Esophagus squamous epithelium (tissue), 5 donors: Measurements from ENCODE around the gene COL23A1. TPM values are rescaled to one million over a fixed set of nuclear protein-coding genes. Genes with fewer than 3 reads are reported as not detected.

Experiments used
- DNase-seq: peaks from one replicate; lab custom pipeline; 2025; lab: John Stamatoyannopoulos, UW
- H3K27ac ChIP-seq, 4 donors: fragments of 200-600 bp; sonication (generic); one replicate each; pipeline ENCODE4 v1.5.1; 2016 to 2019; ENCODE audit warnings: mild to moderate bottlenecking in 1 of 4
- H3K27me3 ChIP-seq, 4 donors: fragments of 200-600 bp; sonication (generic); 1 replicate in 3 of 4; 2 replicates in 1 of 4; pipeline versions ENCODE4 v1.5.1 to v1.6.0; 2017 to 2021; ENCODE audit warnings: antibody characterized with exemption in 1 of 4
- H3K36me3 ChIP-seq, 3 donors: fragments of 200-600 bp; sonication (generic); one replicate each; pipeline ENCODE4 v1.5.1; 2016 to 2019
- H3K4me1 ChIP-seq, 3 donors: fragments of 200-600 bp; sonication (generic); one replicate each; pipeline ENCODE4 v1.5.1; 2017 to 2019
- H3K4me3 ChIP-seq, 4 donors: fragments of 200-600 bp; sonication (generic); 1 replicate in 3 of 4; 2 replicates in 1 of 4; pipeline ENCODE4 v1.5.1; 2016 to 2019; ENCODE audit warnings: mild to moderate bottlenecking in 2 of 4, moderate library complexity in 1 of 4
- H3K9me3 ChIP-seq, 3 donors: fragments of 200-600 bp; sonication (generic); one replicate each; pipeline ENCODE4 v1.5.1; 2016 to 2019
- CTCF ChIP-seq, 6 experiments: fragments of 450-650 bp in 4 of 6; fragments of 200-600 bp in 2 of 6; sonication (generic) in 2 of 6; IDR thresholded peaks; one replicate each; pipeline ENCODE4 v1.5.1; 2016 to 2019; ENCODE audit warnings: antibody characterized with exemption in 6 of 6, mild to moderate bottlenecking in 4 of 6, moderate library complexity in 4 of 6
- POLR2A ChIP-seq, 4 donors: fragments of 450-650 bp; IDR thresholded peaks; one replicate each; pipeline ENCODE4 v1.6.1; 2017; ENCODE audit warnings: antibody characterized with exemption in 4 of 4, mild to moderate bottlenecking in 4 of 4, moderate library complexity in 3 of 4
- WGBS, 2 donors: methylation state at CpG; one replicate each; pipeline ENCODE4 v1.1.5; 2018; 5-methylcytosine and 5-hydroxymethylcytosine counted together
- intact Hi-C: fragments of 100-400 bp; cut with DNase I; formaldehyde crosslinking; loops from one replicate; pipeline ENCODE4 v1.15.0; 2022
- total RNA-seq, 4 donors: library from RNA; depleted of rRNA; stranded (reverse); fragments of >200 nt; gene quantifications; one replicate each; pipeline ENCODE4 v1.1.0, GENCODE V29; 2016
- donor health status: DM: yes; HTN: yes; CAD: no.

The COL23A1 gene
- total RNA-seq, 4 donors from 2014 or later: 0.41 to 1.5 (median 0.44) TPM; not detected in 1

DNA sequence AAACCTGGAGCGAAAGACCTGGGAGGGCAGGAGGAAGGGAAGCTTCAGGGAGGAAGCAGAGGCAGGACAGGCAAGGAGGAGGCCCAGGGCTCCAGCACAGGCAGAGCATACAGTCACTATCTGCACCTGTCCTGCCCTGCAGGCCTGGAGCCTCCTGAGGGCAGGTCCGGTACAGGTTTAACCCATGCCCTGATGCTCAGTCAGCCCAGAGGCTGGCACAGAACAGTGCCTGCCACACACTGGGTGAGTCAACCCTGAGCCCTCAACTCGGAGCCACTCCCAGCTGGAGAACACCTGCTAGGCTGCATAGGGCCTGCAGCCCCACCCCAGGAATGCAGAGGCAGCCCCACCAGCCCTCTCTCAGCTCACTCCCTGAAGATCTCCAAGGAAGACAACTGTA lies 196.1 kb downstream of the COL23A1 start:
- Histone ChIP-seq H3K4me1 (peaks cover 0 to 4% (median 0%) of the 10 kb centered on the region in 3 donors), H3K36me3 (no peaks in the 10 kb centered on the region), H3K27ac (no peak overlapping the region), H3K27me3 (peaks cover 0 to 9% (median 0%) of the 10 kb centered on the region in 4 donors), H3K4me3 (no peak overlapping the region), H3K9me3 (no peaks in the 10 kb centered on the region)
- WGBS, 2 donors: 68 to 100% methylated on average over 1 to 3 of the region's 3 CpGs
- intact Hi-C loops: no loop called here
- TF ChIP-seq CTCF (IDR thresholded peaks at IDR 0.05) (no peak), POLR2A (IDR thresholded peaks at IDR 0.05) (no peak)
- DNase-seq: no peak

DNA sequence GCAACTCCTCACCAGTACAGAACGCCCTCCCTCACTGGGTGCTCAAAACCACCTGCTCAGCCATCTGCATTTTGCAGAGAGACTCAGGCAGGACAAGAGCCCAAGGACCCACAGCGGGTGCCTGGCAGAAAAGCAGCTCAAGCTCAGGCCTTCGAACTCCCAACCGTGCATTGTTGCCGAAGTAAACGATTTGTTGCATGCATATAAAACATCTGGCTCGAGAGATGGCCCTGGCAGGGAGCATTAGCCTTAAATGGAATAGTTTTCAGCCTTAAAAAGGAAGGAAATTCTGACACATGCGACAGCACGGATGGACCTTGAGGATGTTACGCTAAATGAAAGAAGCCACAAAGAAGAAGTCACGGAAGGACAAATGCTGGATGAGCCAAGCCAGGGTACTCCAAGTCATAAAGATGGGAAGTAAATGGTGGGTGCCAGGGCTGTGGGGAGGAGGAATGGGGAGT lies 197.2 kb downstream of the COL23A1 start:
- no peak for DNase-seq
- Histone ChIP-seq H3K4me3 (no peak overlapping the region), H3K4me1 (peaks cover 0 to 4% (median 0%) of the 10 kb centered on the region in 3 donors), H3K27ac (peak overlapping the region in 1 of 4 donors; percentile 23), H3K27me3 (peaks cover 0 to 12% (median 0%) of the 10 kb centered on the region in 4 donors), H3K36me3 (no peaks in the 10 kb centered on the region), H3K9me3 (no peaks in the 10 kb centered on the region)
- TF ChIP-seq CTCF (IDR thresholded peaks at IDR 0.05) (no peak), POLR2A (IDR thresholded peaks at IDR 0.05) (no peak)
- intact Hi-C loops: no loop called here
- WGBS, 2 donors: 57 to 68% methylated on average over 10 to 11 of the region's 11 CpGs

- H3K4me1 ChIP-seq: peaks cover 0 to 4% (median 0%) of the 10 kb centered on the region in 3 donors
- DNase-seq: no peak
- H3K4me3 ChIP-seq: no peak overlapping the region
- H3K27me3 ChIP-seq: peaks cover 0 to 6% (median 0%) of the 10 kb centered on the region in 4 donors
- H3K9me3 ChIP-seq: no peaks in the 10 kb centered on the region
- WGBS, 2 donors: 76 to 79% methylated on average over 7 of the region's 7 CpGs
- no peaks in the 10 kb centered on the region for H3K36me3 ChIP-seq
- intact Hi-C loops: no loop called here
- H3K27ac ChIP-seq: no peak overlapping the region
- TF ChIP-seq POLR2A (IDR thresholded peaks at IDR 0.05) (no peak), CTCF (IDR thresholded peaks at IDR 0.05) (no peak)
Observed at GRCh38 chr5:178392386-178392785, 197.8 kb downstream of the COL23A1 start.

DNA sequence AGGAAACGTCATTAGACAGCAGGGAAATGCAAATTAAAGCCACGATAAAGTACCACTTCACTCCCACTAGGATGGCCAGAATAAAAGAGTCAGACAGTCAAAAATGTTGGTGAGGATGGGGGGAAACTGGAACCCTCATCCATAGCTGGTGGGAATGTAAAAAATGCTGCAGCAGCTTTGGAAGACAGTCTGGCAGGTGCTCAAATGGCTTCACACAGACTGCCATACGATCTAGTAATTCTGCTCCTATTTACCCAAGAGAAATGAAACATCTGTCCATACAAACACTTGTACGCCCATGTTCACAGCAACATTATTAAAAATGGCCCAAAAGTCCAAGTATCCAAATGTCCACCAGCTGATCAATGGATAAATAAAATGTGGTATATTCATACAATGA lies 198.7 kb downstream of the COL23A1 start:
- no peak overlapping the region for H3K27ac ChIP-seq

DNA sequence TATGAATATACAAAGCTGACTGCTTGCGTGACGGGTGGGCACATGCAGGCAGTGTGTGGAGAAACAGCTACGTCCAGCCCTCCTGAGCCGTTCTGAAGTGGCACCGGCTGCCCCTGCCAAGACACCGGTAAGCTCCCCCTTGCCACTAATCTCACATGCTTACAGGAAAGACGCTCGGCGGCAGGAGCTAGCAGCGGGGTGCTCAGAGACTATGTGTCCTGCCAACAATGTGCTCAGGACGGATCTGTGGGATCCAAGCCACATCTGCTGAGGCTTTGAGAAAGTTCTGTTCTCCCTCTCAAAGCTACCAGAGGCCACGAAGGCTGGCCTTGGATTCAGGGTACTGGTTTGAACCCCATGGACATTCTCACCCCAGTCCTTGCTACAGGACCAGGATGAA lies 200.4 kb downstream of the COL23A1 start:
- Histone ChIP-seq H3K27me3 (peaks cover 0 to 14% (median 0%) of the 10 kb centered on the region in 4 donors), H3K4me1 (no peaks in the 10 kb centered on the region), H3K9me3 (no peaks in the 10 kb centered on the region), H3K4me3 (no peak overlapping the region), H3K27ac (no peak overlapping the region), H3K36me3 (no peaks in the 10 kb centered on the region)
- intact Hi-C loops: no loop called here
- WGBS, 2 donors: 63 to 64% methylated on average over 4 to 10 of the region's 12 CpGs
- no peak for DNase-seq
- no peak for TF ChIP-seq POLR2A (IDR thresholded peaks at IDR 0.05)
- TF ChIP-seq CTCF (IDR thresholded peaks at IDR 0.05): no peak

More for the DNA sequence above, 198.7 kb downstream of the COL23A1 start:
- TF ChIP-seq POLR2A (IDR thresholded peaks at IDR 0.05) (no peak), CTCF (IDR thresholded peaks at IDR 0.05) (no peak)
- peaks cover 0 to 3% (median 0%) of the 10 kb centered on the region in 4 donors for H3K27me3 ChIP-seq
- no peak for DNase-seq
- H3K4me3 ChIP-seq: no peak overlapping the region
- no peaks in the 10 kb centered on the region for H3K36me3 ChIP-seq
- intact Hi-C loops: no loop called here
- H3K9me3 ChIP-seq: no peaks in the 10 kb centered on the region
- WGBS, 2 donors: 41 to 61% methylated on average over 4 of the region's 4 CpGs
- H3K4me1 ChIP-seq: no peaks in the 10 kb centered on the region
